ENCODE results near the gene SSC5D. TPM values are rescaled to one million over a fixed set of nuclear protein-coding genes. Genes with fewer than 3 reads are reported as not detected.

The SSC5D gene
- total RNA-seq, 2 experiments from 2014 or later = 0.42 to 1.3 TPM

GRCh38 chr19:55542292-55542855 is 54.1 kb downstream of the SSC5D start:
- no peak overlapping the region for H3K27ac Mint-ChIP-seq

GRCh38 chr19:55543567-55543966 is 55.3 kb downstream of the SSC5D start:
- no peaks in the 10 kb centered on the region for H3K9me3 Mint-ChIP-seq
- Histone ChIP-seq H3K4me1 (ENCODE audit: insufficient read depth, low read length) (no peaks in the 10 kb centered on the region), H3K4me3 (ENCODE audit: low read length) (no peak overlapping the region), H3K36me3 (ENCODE audit: insufficient read depth, low read length) (no peaks in the 10 kb centered on the region), H3K27me3 (ENCODE audit: control insufficient read depth in 1 of 2, insufficient read depth in 2 of 2, low read length in 2 of 2) (peaks cover 8 to 11% of the 10 kb centered on the region in 2 experiments), H3K27ac (ENCODE audit: low read depth in 1 of 2, low read length in 2 of 2) (no peak overlapping the region), H3K9me3 (ENCODE audit: control insufficient read depth in 1 of 2, insufficient read depth in 1 of 2, low read length in 2 of 2) (peaks cover 0 to 10% of the 10 kb centered on the region in 2 experiments)
- no peaks in the 10 kb centered on the region for H3K36me3 Mint-ChIP-seq (ENCODE audit: low read depth)
- peaks cover 24% of the 10 kb centered on the region for H3K27me3 Mint-ChIP-seq
- intact Hi-C loops (cut with DNase I, micrococcal nuclease) = no loop called here
- ChIA-PET POLR2A (no interaction called here), CTCF (no interaction called here)
- DNase-seq (no peak), ATAC-seq (ENCODE audit: poor library complexity) (no peak)
- no peak overlapping the region for H3K4me3 Mint-ChIP-seq
- no peaks in the 10 kb centered on the region for H3K4me1 Mint-ChIP-seq (ENCODE audit: low read depth)
- no peak overlapping the region for H3K27ac Mint-ChIP-seq
- no peak for TF ChIP-seq CTCF (IDR thresholded peaks at IDR 0.05)

More at GRCh38 chr19:55542292-55542855, 54.1 kb downstream of the SSC5D start:
- intact Hi-C loops (cut with DNase I, micrococcal nuclease) = no loop called here
- Histone ChIP-seq H3K27me3 (ENCODE audit: control insufficient read depth in 1 of 2, insufficient read depth in 2 of 2, low read length in 2 of 2) (peaks cover 8 to 11% of the 10 kb centered on the region in 2 experiments), H3K27ac (ENCODE audit: low read depth in 1 of 2, low read length in 2 of 2) (no peak overlapping the region), H3K36me3 (ENCODE audit: insufficient read depth, low read length) (no peaks in the 10 kb centered on the region), H3K4me3 (ENCODE audit: low read length) (no peak overlapping the region), H3K9me3 (ENCODE audit: control insufficient read depth in 1 of 2, insufficient read depth in 1 of 2, low read length in 2 of 2) (peaks cover 0 to 8% of the 10 kb centered on the region in 2 experiments), H3K4me1 (ENCODE audit: insufficient read depth, low read length) (no peaks in the 10 kb centered on the region)
- DNase-seq (no peak), ATAC-seq (ENCODE audit: poor library complexity) (no peak)
- H3K4me3 Mint-ChIP-seq = no peak overlapping the region
- H3K27me3 Mint-ChIP-seq = peaks cover 16% of the 10 kb centered on the region
- POLR2A ChIA-PET = no interaction called here
- no peaks in the 10 kb centered on the region for H3K4me1 Mint-ChIP-seq (ENCODE audit: low read depth)
- no peaks in the 10 kb centered on the region for H3K36me3 Mint-ChIP-seq (ENCODE audit: low read depth)
- H3K9me3 Mint-ChIP-seq = no peaks in the 10 kb centered on the region
- CTCF ChIA-PET = no interaction called here
- TF ChIP-seq CTCF (IDR thresholded peaks at IDR 0.05) = no peak

- Mint-ChIP-seq H3K36me3 (ENCODE audit: low read depth) (no peaks in the 10 kb centered on the region), H3K4me3 (no peak overlapping the region), H3K4me1 (ENCODE audit: low read depth) (no peaks in the 10 kb centered on the region), H3K9me3 (no peaks in the 10 kb centered on the region), H3K27me3 (peaks cover 24% of the 10 kb centered on the region), H3K27ac (no peak overlapping the region)
- POLR2A ChIA-PET = no interaction called here
- H3K4me1 ChIP-seq (ENCODE audit: insufficient read depth, low read length) = no peaks in the 10 kb centered on the region
- intact Hi-C loops (cut with DNase I, micrococcal nuclease) = no loop called here
- H3K9me3 ChIP-seq (ENCODE audit: control insufficient read depth in 1 of 2, insufficient read depth in 1 of 2, low read length in 2 of 2) = peaks cover 0 to 10% of the 10 kb centered on the region in 2 experiments
- ATAC-seq (ENCODE audit: poor library complexity) = no peak
- H3K4me3 ChIP-seq (ENCODE audit: low read length) = no peak overlapping the region
- CTCF ChIA-PET = no interaction called here
- no peak overlapping the region for H3K27ac ChIP-seq (ENCODE audit: low read depth in 1 of 2, low read length in 2 of 2)
- H3K36me3 ChIP-seq (ENCODE audit: insufficient read depth, low read length) = no peaks in the 10 kb centered on the region
- peaks cover 8 to 11% of the 10 kb centered on the region in 2 experiments for H3K27me3 ChIP-seq (ENCODE audit: control insufficient read depth in 1 of 2, insufficient read depth in 2 of 2, low read length in 2 of 2)
- TF ChIP-seq CTCF (IDR thresholded peaks at IDR 0.05) = no peak
- DNase-seq = no peak
These were observed 55.8 kb downstream of the SSC5D start for GRCh38 chr19:55544014-55544413.

Measured in CD4-positive, alpha-beta T cell (primary cell).